ENCODE data around the gene MRPS5.

MRPS5 gene

DNA sequence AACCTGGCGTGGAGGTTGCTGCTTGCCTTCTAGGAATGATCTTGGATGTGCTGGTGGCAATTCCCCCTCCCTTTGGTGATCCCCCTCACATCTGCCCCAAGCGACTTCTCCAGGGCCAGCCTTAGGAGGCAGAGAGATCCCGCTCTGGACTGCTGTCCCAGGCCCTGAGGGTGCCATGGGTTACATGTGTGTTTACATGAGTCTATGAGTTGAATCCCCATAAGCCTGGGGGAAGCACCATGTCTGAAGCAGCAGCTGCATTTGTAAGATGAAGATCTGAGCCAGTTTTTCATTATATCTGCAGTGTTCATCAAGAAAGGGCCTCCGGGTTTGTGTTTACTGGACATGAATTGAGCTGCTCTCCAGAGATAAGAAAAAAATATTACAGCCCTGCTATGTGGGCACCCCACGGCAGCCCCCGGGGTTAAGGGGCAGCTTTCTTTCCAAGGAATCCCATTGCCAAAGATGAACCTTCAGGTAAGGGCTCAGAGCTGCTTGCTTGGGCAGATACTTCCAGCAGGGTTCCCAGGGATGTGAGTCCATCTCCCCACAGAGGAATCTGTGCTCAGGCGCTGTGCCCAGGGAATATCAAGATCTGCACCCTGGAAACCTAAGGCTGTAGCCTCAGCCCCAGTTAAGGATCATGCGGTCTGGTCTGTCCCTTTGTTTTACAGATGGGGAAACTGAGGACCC, 46.0 kb downstream of the MRPS5 start:
- no peaks in the 10 kb centered on the region for H3K36me3 Mint-ChIP-seq (ENCODE audit: low read depth)
- no peaks in the 10 kb centered on the region for H3K27me3 Mint-ChIP-seq
- peak overlapping the region; percentile 90 for H3K27ac Mint-ChIP-seq
- H3K4me1 Mint-ChIP-seq: peaks cover 61% of the 10 kb centered on the region
- DNase-seq: no peak
- no peak for ATAC-seq
- peak overlapping the region; percentile 75 for H3K4me3 Mint-ChIP-seq
- H3K9me3 Mint-ChIP-seq: no peaks in the 10 kb centered on the region

- DNase-seq (peak; percentile 67), ATAC-seq (peak; percentile 71)
- Mint-ChIP-seq H3K27me3 (no peaks in the 10 kb centered on the region), H3K4me1 (peaks cover 60% of the 10 kb centered on the region), H3K9me3 (no peaks in the 10 kb centered on the region), H3K36me3 (ENCODE audit: low read depth) (no peaks in the 10 kb centered on the region), H3K27ac (peak overlapping the region; percentile 90), H3K4me3 (peak overlapping the region; percentile 75)
These were observed 46.8 kb downstream of the MRPS5 start for GRCh38 chr2:95074663-95075439.

GRCh38 chr2:95073856-95074662, 47.5 kb downstream of the MRPS5 start:
- DNase-seq (peak; percentile 30), ATAC-seq (peak; percentile 26)
- Mint-ChIP-seq H3K36me3 (ENCODE audit: low read depth) (no peaks in the 10 kb centered on the region), H3K4me3 (peak overlapping the region; percentile 75), H3K27me3 (no peaks in the 10 kb centered on the region), H3K9me3 (no peaks in the 10 kb centered on the region), H3K27ac (peak overlapping the region; percentile 90), H3K4me1 (peaks cover 55% of the 10 kb centered on the region)

DNA sequence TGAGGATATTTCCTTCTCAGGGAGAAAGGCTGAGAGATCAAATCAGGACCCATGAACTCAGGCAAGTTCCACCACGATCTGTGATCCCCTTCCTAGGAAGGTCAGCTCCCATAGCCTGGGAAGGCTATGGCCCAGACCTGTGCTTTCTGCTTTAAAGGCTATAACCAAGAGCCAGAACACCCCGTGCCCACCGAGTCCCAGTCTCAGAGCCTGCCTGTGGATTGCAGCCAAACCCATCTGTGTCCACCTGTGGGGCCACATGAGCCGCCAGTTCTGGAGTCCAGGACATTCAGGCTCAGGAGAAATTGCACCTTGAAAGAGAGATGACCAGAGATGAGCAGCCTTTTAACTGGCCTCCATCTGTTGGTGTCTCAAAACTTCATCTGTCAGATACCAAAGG, 49.2 kb downstream of the MRPS5 start:
- H3K4me1 Mint-ChIP-seq: peaks cover 41% of the 10 kb centered on the region
- no peaks in the 10 kb centered on the region for H3K36me3 Mint-ChIP-seq (ENCODE audit: low read depth)
- H3K27me3 Mint-ChIP-seq: no peaks in the 10 kb centered on the region
- ATAC-seq: no peak
- no peak overlapping the region for H3K4me3 Mint-ChIP-seq
- DNase-seq: no peak
- no peak overlapping the region for H3K27ac Mint-ChIP-seq
- no peaks in the 10 kb centered on the region for H3K9me3 Mint-ChIP-seq

DNA sequence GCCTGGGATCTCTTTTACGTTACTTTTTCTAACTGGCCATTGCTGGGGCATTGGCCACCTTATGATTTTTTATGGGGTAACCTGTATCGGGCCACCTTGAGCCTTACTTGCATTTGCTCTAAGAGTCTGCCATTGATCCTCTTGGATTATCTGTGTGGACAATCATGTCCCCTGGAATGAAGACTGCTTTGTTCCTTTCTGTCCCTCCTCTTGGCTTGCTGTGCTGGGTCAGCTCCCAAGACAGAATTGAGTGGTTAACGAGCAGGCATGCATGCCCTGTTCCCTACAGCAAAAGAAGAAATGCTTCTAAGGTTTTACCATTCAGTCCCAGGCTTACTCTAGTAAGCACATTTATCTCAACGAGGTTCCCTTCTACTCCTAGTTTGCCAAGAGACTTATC, 49.8 kb downstream of the MRPS5 start:
- no peak for ATAC-seq
- H3K9me3 Mint-ChIP-seq: no peaks in the 10 kb centered on the region

GRCh38 chr2:95069465-95069864, 52.1 kb downstream of the MRPS5 start:
- no peak overlapping the region for H3K27ac Mint-ChIP-seq
- ATAC-seq (no peak), DNase-seq (no peak)
- H3K4me1 Mint-ChIP-seq: peaks cover 14% of the 10 kb centered on the region
- H3K4me3 Mint-ChIP-seq: no peak overlapping the region
- H3K9me3 Mint-ChIP-seq: no peaks in the 10 kb centered on the region
- no peaks in the 10 kb centered on the region for H3K36me3 Mint-ChIP-seq (ENCODE audit: low read depth)
- no peaks in the 10 kb centered on the region for H3K27me3 Mint-ChIP-seq

More for the DNA sequence above, 49.8 kb downstream of the MRPS5 start:
- DNase-seq: no peak
- H3K36me3 Mint-ChIP-seq (ENCODE audit: low read depth): no peaks in the 10 kb centered on the region
- H3K27me3 Mint-ChIP-seq: no peaks in the 10 kb centered on the region
- H3K4me3 Mint-ChIP-seq: no peak overlapping the region
- H3K27ac Mint-ChIP-seq: no peak overlapping the region
- peaks cover 38% of the 10 kb centered on the region for H3K4me1 Mint-ChIP-seq

GRCh38 chr2:95068256-95068655, 53.4 kb downstream of the MRPS5 start:
- Mint-ChIP-seq H3K27ac (no peak overlapping the region), H3K36me3 (ENCODE audit: low read depth) (no peaks in the 10 kb centered on the region), H3K4me3 (no peak overlapping the region), H3K9me3 (no peaks in the 10 kb centered on the region), H3K27me3 (no peaks in the 10 kb centered on the region), H3K4me1 (peaks cover 8% of the 10 kb centered on the region)
- DNase-seq (no peak), ATAC-seq (no peak)

DNA sequence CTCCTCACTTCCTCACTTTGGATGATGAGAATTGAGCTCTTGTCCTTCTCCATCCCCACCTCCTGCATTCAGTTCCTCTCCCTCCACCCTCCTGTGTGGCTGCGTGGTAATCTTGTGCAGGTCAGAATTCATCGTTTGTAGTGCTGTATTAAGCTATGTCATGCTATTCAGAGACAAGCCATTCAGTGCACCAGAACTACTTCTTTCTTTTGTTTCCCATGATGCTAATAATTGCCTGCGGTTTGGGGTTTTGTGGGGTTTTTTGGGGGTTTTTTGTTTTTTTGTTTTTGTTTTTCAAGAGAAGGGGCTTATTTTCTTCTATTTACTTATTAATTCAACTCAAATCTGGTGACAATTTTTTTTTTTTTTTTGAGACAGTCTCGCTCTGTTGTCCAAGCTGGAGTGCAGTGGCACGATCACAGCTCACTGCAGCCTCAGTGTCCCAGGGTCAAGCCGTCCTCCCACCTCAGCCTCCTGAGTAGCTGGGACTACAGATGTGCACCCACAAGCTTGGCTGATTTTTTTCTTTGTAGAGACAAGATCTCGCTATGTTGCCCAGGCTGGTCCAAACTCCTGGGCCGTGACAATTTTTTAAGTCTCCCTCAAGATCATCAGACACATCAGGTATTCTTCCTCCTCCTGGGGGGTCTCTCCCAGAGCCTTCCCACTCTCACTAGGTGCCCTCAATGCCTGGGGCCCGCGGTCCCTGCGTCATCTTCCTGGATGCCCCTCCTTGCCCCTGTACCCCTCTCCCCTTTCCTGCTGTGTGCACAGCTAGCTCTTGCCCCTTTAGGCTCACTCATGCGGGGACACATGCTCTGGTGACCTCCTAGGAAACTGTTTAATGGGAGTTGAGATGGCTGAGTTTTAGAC, 58.3 kb downstream of the MRPS5 start:
- ATAC-seq: no peak
- no peak for DNase-seq

GRCh38 chr2:95062242-95063085, 59.1 kb downstream of the MRPS5 start:
- no peaks in the 10 kb centered on the region for H3K27me3 Mint-ChIP-seq
- H3K27ac Mint-ChIP-seq: peak overlapping the region; percentile 40
- DNase-seq (no peak), ATAC-seq (peak; percentile 19)
- H3K9me3 Mint-ChIP-seq: no peaks in the 10 kb centered on the region
- H3K4me1 Mint-ChIP-seq: peaks cover 24% of the 10 kb centered on the region
- H3K4me3 Mint-ChIP-seq: no peak overlapping the region
- H3K36me3 Mint-ChIP-seq (ENCODE audit: low read depth): no peaks in the 10 kb centered on the region

More for the DNA sequence above, 58.3 kb downstream of the MRPS5 start:
- Mint-ChIP-seq H3K36me3 (ENCODE audit: low read depth) (no peaks in the 10 kb centered on the region), H3K4me1 (peaks cover 24% of the 10 kb centered on the region), H3K4me3 (no peak overlapping the region), H3K27me3 (no peaks in the 10 kb centered on the region), H3K27ac (no peak overlapping the region), H3K9me3 (no peaks in the 10 kb centered on the region)

GRCh38 chr2:95061601-95062183, 59.9 kb downstream of the MRPS5 start:
- H3K27me3 Mint-ChIP-seq: no peaks in the 10 kb centered on the region
- DNase-seq: no peak
- no peak overlapping the region for H3K27ac Mint-ChIP-seq
- peaks cover 24% of the 10 kb centered on the region for H3K4me1 Mint-ChIP-seq
- H3K36me3 Mint-ChIP-seq (ENCODE audit: low read depth): no peaks in the 10 kb centered on the region
- H3K4me3 Mint-ChIP-seq: no peak overlapping the region
- no peak for ATAC-seq
- no peaks in the 10 kb centered on the region for H3K9me3 Mint-ChIP-seq

DNA sequence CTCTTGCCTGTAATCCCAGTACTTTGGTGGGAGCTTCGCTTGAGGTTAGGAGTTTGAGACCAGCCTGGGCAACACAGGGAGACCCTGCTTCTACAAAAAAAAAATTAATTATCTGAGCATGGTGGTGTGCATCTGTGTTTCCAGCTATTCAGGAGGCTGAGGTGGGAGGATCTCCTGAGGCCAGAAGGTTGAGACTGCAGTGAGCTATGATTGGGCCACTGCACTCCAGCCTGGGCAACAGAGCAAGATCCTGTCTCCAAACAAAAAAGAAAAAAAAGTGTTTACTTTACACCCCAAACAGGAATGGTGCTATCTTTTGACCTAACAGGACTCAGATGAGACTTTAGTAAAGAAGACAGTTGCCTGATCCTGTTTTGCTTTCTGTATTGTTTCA, 60.5 kb downstream of the MRPS5 start:
- Mint-ChIP-seq H3K4me1 (peaks cover 28% of the 10 kb centered on the region), H3K4me3 (no peak overlapping the region), H3K9me3 (no peaks in the 10 kb centered on the region), H3K36me3 (ENCODE audit: low read depth) (no peaks in the 10 kb centered on the region), H3K27ac (no peak overlapping the region), H3K27me3 (no peaks in the 10 kb centered on the region)
- ATAC-seq (no peak), DNase-seq (no peak)

DNA sequence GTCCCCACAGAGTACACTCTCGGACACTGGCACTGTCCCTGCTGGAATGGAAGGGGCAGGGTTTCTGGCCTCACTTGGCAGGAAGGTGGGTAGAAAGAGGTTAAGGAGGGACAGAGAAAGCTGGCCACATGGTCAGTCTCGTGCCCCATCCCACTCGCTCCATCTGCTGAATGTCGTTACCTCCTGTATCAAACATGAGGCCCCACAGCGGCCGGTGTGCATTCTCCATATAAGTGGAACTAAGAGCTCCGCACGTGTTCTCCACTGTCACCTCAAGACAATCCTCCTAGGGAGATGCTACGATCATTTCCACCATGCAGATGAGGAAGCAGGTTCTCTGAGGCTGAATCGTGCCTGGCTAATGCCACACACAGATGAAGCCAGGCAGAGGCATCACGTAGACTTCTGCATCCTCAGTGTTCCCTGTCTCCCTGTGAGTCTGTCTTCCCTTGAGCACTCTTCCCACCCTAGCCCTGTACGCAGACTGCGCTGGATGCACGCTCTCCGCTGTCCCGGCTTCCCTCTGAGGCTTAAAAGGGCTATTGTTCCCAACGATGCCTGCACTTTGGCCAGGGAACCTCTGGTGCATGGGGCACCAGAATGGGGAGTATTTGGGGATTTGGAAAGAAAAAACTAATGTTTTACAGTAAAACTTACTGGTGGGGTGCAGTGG, 61.0 kb downstream of the MRPS5 start:
- Mint-ChIP-seq H3K4me3 (no peak overlapping the region), H3K27me3 (no peaks in the 10 kb centered on the region), H3K27ac (no peak overlapping the region), H3K36me3 (ENCODE audit: low read depth) (no peaks in the 10 kb centered on the region), H3K9me3 (no peaks in the 10 kb centered on the region), H3K4me1 (peaks cover 33% of the 10 kb centered on the region)
- ATAC-seq (no peak), DNase-seq (no peak)
